A673 (cell line): ENCODE data around the gene SDSL. TPM values are rescaled to one million over a fixed set of nuclear protein-coding genes. Genes with fewer than 3 reads are reported as not detected.

ENCODE experiments used
- Bru-seq: library from RNA; stranded (reverse); fragments of 400-500 nt; gene quantifications from one replicate; lab custom pipeline; 2021; lab: Mats Ljungman, UMichigan
- BruChase-seq, 2 experiments: library from RNA; stranded (reverse); fragments of 400-500 nt; gene quantifications; one replicate each; lab custom pipeline; 2021; lab: Mats Ljungman, UMichigan
- BruUV-seq: library from RNA; stranded (reverse); fragments of 400-500 nt; replicated peaks from 2 replicates; lab custom pipeline; 2021; lab: Mats Ljungman, UMichigan
- CTCF ChIA-PET: fragments of 300-600 bp; sonication (Branson Sonifier 250); formaldehyde crosslinking; loops from one replicate; lab custom pipeline; 2022; ENCODE audit warnings: antibody characterized with exemption; lab: Charles Lee
- POLR2A ChIA-PET: fragments of 300-600 bp; sonication (Branson Sonifier 250); formaldehyde crosslinking; loops from one replicate; lab custom pipeline; 2022; ENCODE audit warnings: antibody characterized with exemption; ENCODE audit not compliant: low non-redundant PET; lab: Charles Lee
- DNase-seq: peaks from one replicate; pipeline ENCODE4 v3.0.0-alpha.2; 2015; ENCODE audit warnings: low spot score
- H3K27ac ChIP-seq: fragments of 200-600 bp; sonication (generic); 2 replicates; pipeline ENCODE4 v1.5.1; 2016; ENCODE audit warnings: mixed run types, low read depth, mild to moderate bottlenecking, mixed read lengths, antibody characterized with exemption, low read length; ENCODE audit not compliant: poor library complexity, severe bottlenecking
- H3K27me3 ChIP-seq: fragments of 200-600 bp; sonication (generic); replicated peaks from 2 replicates; pipeline ENCODE4 v1.6.1; 2017; ENCODE audit warnings: mixed run types, low read depth, mild to moderate bottlenecking, mixed read lengths, antibody characterized with exemption, low read length; ENCODE audit not compliant: insufficient read depth, poor library complexity
- H3K36me3 ChIP-seq: fragments of 200-600 bp; sonication (generic); 2 replicates; pipeline ENCODE4 v1.6.1; 2016; ENCODE audit warnings: mixed run types, mild to moderate bottlenecking, mixed read lengths, antibody characterized with exemption, low read length; ENCODE audit not compliant: insufficient read depth, poor library complexity, severe bottlenecking
- H3K4me1 ChIP-seq: fragments of 200-600 bp; sonication (generic); 2 replicates; pipeline ENCODE4 v1.6.1; 2017; ENCODE audit warnings: mixed run types, mild to moderate bottlenecking, mixed read lengths, antibody characterized with exemption, low read length; ENCODE audit not compliant: insufficient read depth, poor library complexity, severe bottlenecking
- H3K4me3 ChIP-seq: fragments of 200-600 bp; sonication (generic); 2 replicates; pipeline ENCODE4 v1.5.1; 2016; ENCODE audit warnings: low read depth, mixed run types, mild to moderate bottlenecking, mixed read lengths, low read length; ENCODE audit not compliant: poor library complexity, severe bottlenecking
- H3K9me3 ChIP-seq: fragments of 200-600 bp; sonication (generic); 2 replicates; pipeline ENCODE4 v1.6.1; 2016; ENCODE audit warnings: mixed run types, low read depth, mild to moderate bottlenecking, mixed read lengths, antibody characterized with exemption, low read length; ENCODE audit not compliant: poor library complexity, severe bottlenecking
- EZH2 ChIP-seq: fragments of 200-600 bp; sonication (generic); IDR thresholded peaks from 2 replicates; pipeline ENCODE4 v1.6.1; 2017; ENCODE audit warnings: borderline replicate concordance, low read depth, mild to moderate bottlenecking, mixed read lengths, antibody characterized with exemption, low read length; ENCODE audit not compliant: poor library complexity, severe bottlenecking
- intact Hi-C: fragments of 100-400 bp; cut with micrococcal nuclease; formaldehyde crosslinking; loops from one replicate; pipeline ENCODE4 v1.10.0; 2022; ENCODE audit not compliant: unreplicated experiment
- long read RNA-seq: library from polyadenylated mRNA; stranded (forward); transcript quantifications from one replicate; pipeline ENCODE4 v2.0.0, GENCODE V29; 2022
- total RNA-seq: library from RNA; stranded (reverse); gene quantifications from 2 replicates; pipeline ENCODE4 v1.2.3, GENCODE V29; 2021
- TF ChIP-seq, protein P1 (sequence below): fragments of 300-800, 200-600 bp; sonication (generic); conservative IDR thresholded peaks from 2 replicates; pipeline ENCODE4 v1.5.1; 2017; ENCODE audit warnings: low read depth, mild to moderate bottlenecking, antibody characterized with exemption, low read length, moderate library complexity, mixed read lengths

Gene SDSL, protein sequence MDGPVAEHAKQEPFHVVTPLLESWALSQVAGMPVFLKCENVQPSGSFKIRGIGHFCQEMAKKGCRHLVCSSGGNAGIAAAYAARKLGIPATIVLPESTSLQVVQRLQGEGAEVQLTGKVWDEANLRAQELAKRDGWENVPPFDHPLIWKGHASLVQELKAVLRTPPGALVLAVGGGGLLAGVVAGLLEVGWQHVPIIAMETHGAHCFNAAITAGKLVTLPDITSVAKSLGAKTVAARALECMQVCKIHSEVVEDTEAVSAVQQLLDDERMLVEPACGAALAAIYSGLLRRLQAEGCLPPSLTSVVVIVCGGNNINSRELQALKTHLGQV
- 0.37 and 1.2 TPM in 2 replicates for total RNA-seq
- percentile 12 among the genes with signal in this experiment for Bru-seq, nascent RNA
- BruChase-seq, experiment 1, labeled RNA remaining after a 2-hour chase, result percentile 12 among the genes with signal in this experiment
- BruChase-seq, experiment 2, labeled RNA remaining after a 6-hour chase, result percentile 16 among the genes with signal in this experiment
- long read RNA-seq, partial matches to known transcripts, result 1 of 2 reads
- long read RNA-seq, other reads (novel, unspliced or antisense), result 0 of 2 reads

DNA sequence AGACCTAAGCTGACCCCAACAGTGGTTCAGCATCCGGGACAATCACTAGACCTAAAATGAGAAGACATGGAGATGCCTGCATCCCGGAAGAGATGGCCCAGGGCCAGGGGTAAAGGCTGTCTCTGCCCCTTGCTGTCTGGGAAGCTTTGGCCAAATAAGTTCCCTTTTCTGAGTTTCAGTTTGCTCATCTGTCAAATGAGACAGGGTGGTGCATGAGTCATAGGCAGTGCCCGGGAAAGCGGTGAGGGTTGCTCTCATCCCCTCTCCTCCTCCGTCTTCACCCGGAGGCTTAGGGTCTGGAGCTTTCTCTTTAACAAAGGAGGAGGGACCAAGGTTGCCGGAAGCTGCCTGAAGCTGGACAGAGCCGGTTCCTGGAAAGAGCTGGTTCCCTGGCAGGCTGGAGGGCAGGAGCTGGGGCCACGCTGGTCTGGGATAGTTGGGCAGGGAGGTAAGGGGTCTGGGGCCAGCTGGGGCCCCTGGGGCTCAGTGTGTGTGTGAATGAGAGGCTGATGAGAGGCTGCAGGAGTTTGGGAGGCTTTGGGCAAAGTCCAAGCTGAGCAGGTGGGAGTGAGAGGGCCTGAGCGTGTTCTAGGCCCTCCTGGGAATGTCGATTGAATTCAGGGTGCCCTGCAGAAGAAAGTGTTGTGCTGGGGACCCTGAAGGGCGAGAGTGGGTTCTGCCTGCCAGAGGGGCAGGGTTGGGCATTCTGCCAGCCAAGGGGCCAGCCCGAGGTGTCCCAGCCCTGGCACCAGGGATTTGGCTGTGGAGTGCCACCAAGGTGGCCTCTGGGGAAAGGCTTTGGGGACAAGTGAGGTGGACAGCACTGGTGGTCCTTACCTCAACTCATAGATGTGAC lies at the start of gene SDSL:
Gene SDSL, plus strand, starts transcription at position 351 of the 856 bp plus-strand sequence. CDS start 5,603 bp downstream, outside the sequence.
- CTCF ChIA-PET, result no interaction called here
- H3K27me3 ChIP-seq, result no peaks in the 10 kb centered on the region
- H3K27ac ChIP-seq, result no peak within 1 kb of the TSS
- H3K36me3 ChIP-seq, result no peaks in the 10 kb centered on the region
- no peaks in the 10 kb centered on the region for H3K9me3 ChIP-seq
- no peaks in the 10 kb centered on the region for H3K4me1 ChIP-seq
- no peak for TF ChIP-seq EZH2
- TF ChIP-seq, protein P1, sequence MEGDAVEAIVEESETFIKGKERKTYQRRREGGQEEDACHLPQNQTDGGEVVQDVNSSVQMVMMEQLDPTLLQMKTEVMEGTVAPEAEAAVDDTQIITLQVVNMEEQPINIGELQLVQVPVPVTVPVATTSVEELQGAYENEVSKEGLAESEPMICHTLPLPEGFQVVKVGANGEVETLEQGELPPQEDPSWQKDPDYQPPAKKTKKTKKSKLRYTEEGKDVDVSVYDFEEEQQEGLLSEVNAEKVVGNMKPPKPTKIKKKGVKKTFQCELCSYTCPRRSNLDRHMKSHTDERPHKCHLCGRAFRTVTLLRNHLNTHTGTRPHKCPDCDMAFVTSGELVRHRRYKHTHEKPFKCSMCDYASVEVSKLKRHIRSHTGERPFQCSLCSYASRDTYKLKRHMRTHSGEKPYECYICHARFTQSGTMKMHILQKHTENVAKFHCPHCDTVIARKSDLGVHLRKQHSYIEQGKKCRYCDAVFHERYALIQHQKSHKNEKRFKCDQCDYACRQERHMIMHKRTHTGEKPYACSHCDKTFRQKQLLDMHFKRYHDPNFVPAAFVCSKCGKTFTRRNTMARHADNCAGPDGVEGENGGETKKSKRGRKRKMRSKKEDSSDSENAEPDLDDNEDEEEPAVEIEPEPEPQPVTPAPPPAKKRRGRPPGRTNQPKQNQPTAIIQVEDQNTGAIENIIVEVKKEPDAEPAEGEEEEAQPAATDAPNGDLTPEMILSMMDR, result no peak
- DNase-seq, result peak; percentile 54
- no TSS peak for BruUV-seq
- peak within 1 kb of the TSS; percentile 26 for H3K4me3 ChIP-seq
- intact Hi-C loops, result loop anchor here (10.0 kb wide), 1 partner anchor 367 kb away; the partner anchor contains the start of gene DTX1
- POLR2A ChIA-PET, result no interaction called here

DNA sequence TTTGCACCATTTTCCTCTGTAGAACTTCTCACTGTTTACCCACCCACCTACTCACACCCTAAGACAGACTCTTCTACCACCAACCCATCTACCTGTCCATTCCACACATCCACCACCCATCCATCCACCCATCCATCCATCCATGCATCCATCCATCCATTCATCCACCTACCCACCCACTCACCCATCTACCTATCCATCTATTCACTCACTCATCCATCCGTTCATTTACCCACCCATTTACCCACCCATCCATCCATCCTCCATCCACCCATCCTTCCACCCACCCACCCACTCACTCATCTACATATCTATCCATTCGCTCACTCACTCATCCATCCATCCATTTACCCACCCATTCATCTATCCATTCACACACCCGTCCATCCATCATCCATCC lies 48.7 kb upstream of the SDSL start:
- H3K9me3 ChIP-seq, result no peaks in the 10 kb centered on the region
- H3K4me1 ChIP-seq, result no peaks in the 10 kb centered on the region
- intact Hi-C loops, result no loop called here
- no TSS peak for BruUV-seq
- H3K4me3 ChIP-seq, result no peak overlapping the region
- peaks cover 4% of the 10 kb centered on the region for H3K36me3 ChIP-seq
- POLR2A ChIA-PET, result no interaction called here
- no peak for DNase-seq
- H3K27ac ChIP-seq, result no peak overlapping the region
- no peak for TF ChIP-seq EZH2
- TF ChIP-seq, protein P1, result no peak
- CTCF ChIA-PET, result no interaction called here
- no peaks in the 10 kb centered on the region for H3K27me3 ChIP-seq

DNA sequence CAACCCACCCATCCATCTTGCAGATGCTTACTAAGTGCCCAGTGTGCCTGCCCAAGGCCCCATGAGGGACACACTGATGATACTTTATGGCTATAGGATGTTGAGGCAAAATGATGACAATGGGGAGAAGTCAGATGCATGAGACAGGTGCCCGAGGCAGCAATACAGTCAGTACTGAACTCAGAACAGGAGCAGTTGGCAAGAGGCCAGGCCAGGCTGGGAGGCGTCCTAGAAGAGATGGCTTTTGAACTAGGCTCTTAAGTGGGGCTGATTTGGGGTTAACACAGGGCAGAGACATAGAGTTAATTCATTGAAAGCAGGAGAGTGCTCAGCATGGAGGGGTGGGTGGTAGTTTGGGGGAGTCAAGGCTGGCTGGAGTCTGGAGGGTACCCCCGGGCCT lies 48.2 kb upstream of the SDSL start:
- ChIA-PET CTCF (no interaction called here), POLR2A (no interaction called here)
- Histone ChIP-seq H3K27ac (no peak overlapping the region), H3K36me3 (peaks cover 4% of the 10 kb centered on the region), H3K4me3 (no peak overlapping the region), H3K27me3 (no peaks in the 10 kb centered on the region), H3K9me3 (no peaks in the 10 kb centered on the region), H3K4me1 (no peaks in the 10 kb centered on the region)
- BruUV-seq, result no TSS peak
- intact Hi-C loops, result no loop called here
- DNase-seq, result no peak
- TF ChIP-seq, protein P1, result no peak
- no peak for TF ChIP-seq EZH2
